Suppressor macrophage treated with lipopolysaccharide for 1 hour (primary cell): ENCODE data around the gene NCKAP5L.
"Not testable (repeated sequence)": the region's sequence is repeated elsewhere in the genome, so short reads cannot be mapped to it uniquely, and the experiment has no call there.

Experiments
- DNase-seq, 3 donors: peaks; one replicate each; pipeline ENCODE4 v3.0.0-alpha.2; 2020 to 2022

NCKAP5L gene

GRCh38 chr12:49863946-49864797 is 36.0 kb upstream of the NCKAP5L start:
- no peak for DNase-seq

GRCh38 chr12:49860921-49861320 is 32.7 kb upstream of the NCKAP5L start:
- not testable (repeated sequence) for DNase-seq

- DNase-seq = not testable (repeated sequence)
Measured at GRCh38 chr12:49855890-49856289, 27.7 kb upstream of the NCKAP5L start.

- no peak for DNase-seq
Measured at GRCh38 chr12:49854976-49855375, 26.8 kb upstream of the NCKAP5L start.

- DNase-seq = no peak
Measured at GRCh38 chr12:49853671-49854070, 25.5 kb upstream of the NCKAP5L start.

GRCh38 chr12:49847161-49847560 is 18.9 kb upstream of the NCKAP5L start:
- no peak for DNase-seq

- no peak for DNase-seq
Measured at GRCh38 chr12:49846032-49846431, 17.8 kb upstream of the NCKAP5L start.

GRCh38 chr12:49843876-49844437 is 15.7 kb upstream of the NCKAP5L start:
- peak; percentile 23 to 43 (median 32) for DNase-seq

- DNase-seq = no peak
Measured at GRCh38 chr12:49843411-49843810, 15.2 kb upstream of the NCKAP5L start.

GRCh38 chr12:49842519-49843352 is 14.5 kb upstream of the NCKAP5L start, which contains the start of gene BCDIN3D:
TSS of gene BCDIN3D (minus strand) at chr12:49843106. CDS start at chr12:49843087, 19 bp downstream.
- peak; percentile 95 to 98 (median 97) for DNase-seq

- peak; percentile 70 to 78 (median 77) for DNase-seq
Measured at GRCh38 chr12:49838973-49839633, 10.9 kb upstream of the NCKAP5L start.

- no peak for DNase-seq
Measured at GRCh38 chr12:49832836-49833421, 4.7 kb upstream of the NCKAP5L start.

GRCh38 chr12:49831717-49832116 is 3.5 kb upstream of the NCKAP5L start:
- DNase-seq = no peak

- DNase-seq = peak; percentile 62 to 85 (median 68)
Measured at GRCh38 chr12:49827401-49828099, 663 bp downstream of the NCKAP5L start.

- peak; percentile 33 to 56 (median 40) for DNase-seq
Measured at GRCh38 chr12:49827051-49827400, 1.2 kb downstream of the NCKAP5L start.

- DNase-seq = no peak
Measured at GRCh38 chr12:49825971-49826421, 2.2 kb downstream of the NCKAP5L start.

- peak; percentile 76 to 85 (median 81) for DNase-seq
Measured at GRCh38 chr12:49825360-49825970, 2.7 kb downstream of the NCKAP5L start.

- peak; percentile 85 to 92 (median 91) for DNase-seq
Measured at GRCh38 chr12:49824895-49825294, 3.3 kb downstream of the NCKAP5L start.

GRCh38 chr12:49824416-49824815 is 3.8 kb downstream of the NCKAP5L start:
- DNase-seq = no peak

- no peak for DNase-seq
Measured at GRCh38 chr12:49823951-49824350, 4.3 kb downstream of the NCKAP5L start.

- DNase-seq = no peak
Measured at GRCh38 chr12:49823350-49823749, 4.9 kb downstream of the NCKAP5L start.
